Kidney (tissue), 14 donors: ENCODE results near the gene SUCLG2. TPM values are rescaled to one million over a fixed set of nuclear protein-coding genes. Genes with fewer than 3 reads are reported as not detected.

Experiments
- DNase-seq, 5 donors: peaks; one replicate each; pipeline ENCODE4 v3.0.0-alpha.2; 2013 to 2020
- FAIRE-seq: peaks from 2 replicates; lab custom pipeline; 2012; peaks lifted over from hg19 to GRCh38; lab: Jason Lieb, UNC
- H3K27ac ChIP-seq, 2 donors: one replicate each; pipeline ENCODE4 v1.7.0; 2013; ENCODE audit warnings: low read depth in 2 of 2, low read length in 2 of 2, inconsistent platforms in 1 of 2
- H3K27me3 ChIP-seq: one replicate; pipeline ENCODE4 v1.7.1; 2013; ENCODE audit warnings: low read length, inconsistent platforms; ENCODE audit not compliant: control insufficient read depth, insufficient read depth
- H3K36me3 ChIP-seq, 3 donors: one replicate each; pipeline versions ENCODE4 v1.7.0 to v1.7.1; 2013; ENCODE audit warnings: low read length in 3 of 3, control low read depth in 1 of 3, inconsistent platforms in 1 of 3; ENCODE audit not compliant: insufficient read depth in 3 of 3, control insufficient read depth in 2 of 3
- H3K4me1 ChIP-seq, 3 donors: one replicate each; pipeline versions ENCODE4 v1.7.0 to v1.7.1; 2013; ENCODE audit warnings: low read length in 3 of 3, inconsistent platforms in 1 of 3, low read depth in 1 of 3; ENCODE audit not compliant: control insufficient read depth in 2 of 3, insufficient read depth in 2 of 3
- H3K4me3 ChIP-seq, 3 donors: one replicate each; pipeline versions ENCODE4 v1.7.0 to v1.8.1; 2013; ENCODE audit warnings: low read length in 3 of 3, control low read depth in 1 of 3, inconsistent platforms in 1 of 3
- H3K9ac ChIP-seq, 3 donors: one replicate each; pipeline versions ENCODE4 v1.7.0 to v1.7.1; 2013; ENCODE audit warnings: low read length in 3 of 3, control low read depth in 1 of 3, inconsistent platforms in 1 of 3
- H3K9me3 ChIP-seq, 3 donors: one replicate each; pipeline versions ENCODE4 v1.7.0 to v1.7.1; 2013; ENCODE audit warnings: low read length in 3 of 3, control low read depth in 1 of 3, inconsistent platforms in 1 of 3; ENCODE audit not compliant: control insufficient read depth in 2 of 3, insufficient read depth in 1 of 3
- CTCF ChIP-seq: IDR thresholded peaks from 3 replicates; pipeline ENCODE4 v1.5.1; 2012; ENCODE audit warnings: mild to moderate bottlenecking, moderate library complexity, borderline replicate concordance; ENCODE audit not compliant: insufficient read depth; ENCODE audit errors: extremely low read depth
- intact Hi-C: fragments of 100-400 bp; cut with DNase I; formaldehyde crosslinking; loops from one replicate; pipeline ENCODE4 v1.11.1; 2022
- polyA plus RNA-seq: library from polyadenylated mRNA; stranded (reverse); fragments of 350-450 nt; fragmentation: Illumina TruSeq; extraction: RNeasy Lipid Tissue Mini Kit (QIAGEN cat#74804); gene quantifications from one replicate; pipeline ENCODE4 v1.2.3, GENCODE V29; 2014; ENCODE audit warnings: low read depth, low replicate concordance; ENCODE audit not compliant: insufficient read depth
- total RNA-seq: library from RNA; stranded (reverse); fragmentation: NEBNext Ultra II Directional; extraction: Animal tissue kit (Norgen Biotek cat#: 25700); gene quantifications from one replicate; pipeline ENCODE4 v1.2.1, GENCODE V29; 2021
- donor health status: control.
- donor health status: control.
- donor health status: control.
- donor health status: control.
- donor health status: control.
- donor health status: DM: yes; HTN: yes; CAD: no.
- donor health status: Normal renal cell carcinoma (clear cell type).

SUCLG2 gene
- total and polyA plus RNA-seq, 2 donors from 2014 or later, result 62.8 to 117 TPM

GRCh38 chr3:67433109-67433508 is 221.3 kb downstream of the SUCLG2 start:
- Histone ChIP-seq H3K9me3 (no peaks in the 10 kb centered on the region), H3K4me3 (no peak overlapping the region), H3K9ac (no peak overlapping the region), H3K36me3 (no peaks in the 10 kb centered on the region), H3K4me1 (no peaks in the 10 kb centered on the region), H3K27ac (no peak overlapping the region), H3K27me3 (no peaks in the 10 kb centered on the region)
- no peak for FAIRE-seq
- intact Hi-C loops, result no loop called here
- no peak for DNase-seq
- no peak for TF ChIP-seq CTCF

DNA sequence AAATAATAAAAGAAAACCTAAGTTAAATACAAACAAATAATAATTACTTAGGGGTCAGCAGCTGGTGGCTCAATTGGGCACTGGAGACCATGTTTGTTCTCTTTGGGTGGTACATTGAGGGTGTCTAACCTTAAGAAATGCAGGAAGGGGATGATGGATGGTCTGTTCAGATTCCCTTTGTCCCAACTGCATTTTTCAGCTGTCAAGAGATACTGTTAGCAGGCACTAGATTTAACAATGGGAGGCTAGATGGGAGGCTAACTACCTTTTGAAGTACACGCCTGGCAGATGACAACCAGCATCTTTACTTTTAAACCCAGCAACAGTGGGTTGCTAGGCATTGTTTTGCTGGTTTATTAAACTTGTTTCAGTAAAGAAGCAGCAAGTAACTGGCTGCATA is 222.5 kb downstream of the SUCLG2 start:
- Histone ChIP-seq H3K9ac (no peak overlapping the region), H3K27me3 (no peaks in the 10 kb centered on the region), H3K27ac (no peak overlapping the region), H3K4me3 (no peak overlapping the region), H3K4me1 (no peaks in the 10 kb centered on the region), H3K36me3 (no peaks in the 10 kb centered on the region), H3K9me3 (no peaks in the 10 kb centered on the region)
- no peak for DNase-seq
- FAIRE-seq, result no peak
- intact Hi-C loops, result no loop called here
- no peak for TF ChIP-seq CTCF

DNA sequence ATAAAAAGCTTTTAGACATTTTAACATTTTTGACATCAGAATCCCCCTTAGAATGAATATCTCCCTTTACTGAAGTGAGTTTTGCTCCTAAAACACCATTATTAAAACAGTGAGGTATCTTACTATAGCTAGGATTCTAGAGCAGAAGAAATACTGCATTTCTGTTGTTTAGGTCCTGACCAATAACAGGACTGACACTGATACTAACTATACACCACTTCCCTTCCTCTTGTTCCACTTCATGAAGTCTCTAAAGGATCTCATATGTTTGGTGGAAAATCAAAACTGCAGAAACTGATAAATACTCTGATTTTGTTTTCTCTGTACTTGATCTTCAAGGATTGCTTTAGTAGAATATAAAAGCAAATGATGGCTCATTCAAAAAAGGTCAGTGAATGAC is 230.7 kb downstream of the SUCLG2 start:
- TF ChIP-seq CTCF, result no peak
- DNase-seq (no peak), FAIRE-seq (no peak)
- Histone ChIP-seq H3K27ac (no peak overlapping the region), H3K36me3 (no peaks in the 10 kb centered on the region), H3K27me3 (no peaks in the 10 kb centered on the region), H3K4me1 (no peaks in the 10 kb centered on the region), H3K9ac (no peak overlapping the region), H3K9me3 (peaks cover 0 to 6% (median 0%) of the 10 kb centered on the region in 3 donors), H3K4me3 (no peak overlapping the region)
- intact Hi-C loops, result no loop called here

- H3K4me3 ChIP-seq, result no peak overlapping the region
- H3K36me3 ChIP-seq, result no peaks in the 10 kb centered on the region
- TF ChIP-seq CTCF, result no peak
- H3K27me3 ChIP-seq, result no peaks in the 10 kb centered on the region
- no peaks in the 10 kb centered on the region for H3K4me1 ChIP-seq
- H3K9me3 ChIP-seq, result peaks cover 0 to 6% (median 0%) of the 10 kb centered on the region in 3 donors
- FAIRE-seq (no peak), DNase-seq (no peak)
- intact Hi-C loops, result no loop called here
- no peak overlapping the region for H3K27ac ChIP-seq
- H3K9ac ChIP-seq, result no peak overlapping the region
These were observed 232.5 kb downstream of the SUCLG2 start for GRCh38 chr3:67421912-67422311.
